Keratinocyte (primary cell): ENCODE data around the gene USP16.
"Not testable (repeated sequence)": the region's sequence is repeated elsewhere in the genome, so short reads cannot be mapped to it uniquely, and the experiment has no call there.

Experiments used
- EZH2 ChIP-seq: IDR thresholded peaks from one replicate; pipeline ENCODE4 v1.6.1; 2012; ENCODE audit warnings: inconsistent platforms, mild to moderate bottlenecking, low read length, moderate library complexity
- TF ChIP-seq, protein P1 (sequence below), 3 experiments: IDR thresholded peaks in 1 of 3; conservative IDR thresholded peaks in 1 of 3; optimal IDR thresholded peaks in 1 of 3; 2 replicates in 2 of 3; 3 replicates in 1 of 3; pipeline versions ENCODE3 to v1.5.1; 2011; ENCODE audit warnings: low read length in 3 of 3, mild to moderate bottlenecking in 3 of 3, moderate library complexity in 2 of 3, control low read depth in 1 of 3, inconsistent platforms in 1 of 3; ENCODE audit not compliant: insufficient read depth in 2 of 3; ENCODE audit errors: extremely low read depth in 1 of 3

DNA sequence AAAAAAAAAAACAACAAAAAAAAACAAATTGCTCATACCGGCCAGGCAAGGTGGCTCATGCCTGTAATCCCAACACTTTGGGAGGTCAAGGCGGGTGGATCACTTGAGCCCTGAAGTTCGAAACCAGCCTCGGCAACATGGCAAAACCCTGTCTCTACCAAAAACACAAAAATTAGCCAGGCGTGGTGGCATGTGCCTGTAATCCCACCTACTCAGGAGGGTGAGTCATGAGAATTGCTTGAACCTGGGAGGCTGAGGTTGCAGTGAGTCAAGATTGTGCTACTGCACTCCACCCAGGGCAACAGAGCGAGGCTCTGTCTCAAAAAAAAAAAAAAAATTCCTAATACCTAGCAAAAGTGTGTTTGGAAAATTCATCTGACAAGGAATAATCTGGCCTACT is 36.3 kb upstream of the USP16 start:
- TF ChIP-seq, protein P1, sequence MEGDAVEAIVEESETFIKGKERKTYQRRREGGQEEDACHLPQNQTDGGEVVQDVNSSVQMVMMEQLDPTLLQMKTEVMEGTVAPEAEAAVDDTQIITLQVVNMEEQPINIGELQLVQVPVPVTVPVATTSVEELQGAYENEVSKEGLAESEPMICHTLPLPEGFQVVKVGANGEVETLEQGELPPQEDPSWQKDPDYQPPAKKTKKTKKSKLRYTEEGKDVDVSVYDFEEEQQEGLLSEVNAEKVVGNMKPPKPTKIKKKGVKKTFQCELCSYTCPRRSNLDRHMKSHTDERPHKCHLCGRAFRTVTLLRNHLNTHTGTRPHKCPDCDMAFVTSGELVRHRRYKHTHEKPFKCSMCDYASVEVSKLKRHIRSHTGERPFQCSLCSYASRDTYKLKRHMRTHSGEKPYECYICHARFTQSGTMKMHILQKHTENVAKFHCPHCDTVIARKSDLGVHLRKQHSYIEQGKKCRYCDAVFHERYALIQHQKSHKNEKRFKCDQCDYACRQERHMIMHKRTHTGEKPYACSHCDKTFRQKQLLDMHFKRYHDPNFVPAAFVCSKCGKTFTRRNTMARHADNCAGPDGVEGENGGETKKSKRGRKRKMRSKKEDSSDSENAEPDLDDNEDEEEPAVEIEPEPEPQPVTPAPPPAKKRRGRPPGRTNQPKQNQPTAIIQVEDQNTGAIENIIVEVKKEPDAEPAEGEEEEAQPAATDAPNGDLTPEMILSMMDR (optimal IDR thresholded peaks at IDR 0.05 in 1 of 3, IDR thresholded peaks at IDR 0.05 in 1 of 3, conservative IDR thresholded peaks at IDR 0.05 in 1 of 3; ENCODE audit: extremely low read depth in 1 of 3, insufficient read depth in 2 of 3, low read length in 3 of 3): not testable (repeated sequence)
- TF ChIP-seq EZH2: not testable (repeated sequence)
